Suprapubic skin (tissue), 4 donors: ENCODE measurements around the gene NFIB.

ENCODE experiments used
- CTCF ChIP-seq, 2 donors: fragments of 200-600 bp in 1 of 2; fragments of 450-650 bp in 1 of 2; sonication (generic) in 1 of 2; IDR thresholded peaks; one replicate each; pipeline ENCODE4 v1.5.1; 2016 to 2019; ENCODE audit warnings: antibody characterized with exemption in 2 of 2, mild to moderate bottlenecking in 1 of 2, moderate library complexity in 1 of 2
- EP300 ChIP-seq: sonication (generic); formaldehyde crosslinking; IDR thresholded peaks from one replicate; pipeline ENCODE4 v1.6.1; 2017; ENCODE audit warnings: antibody characterized with exemption
- POLR2A ChIP-seq, 2 donors: fragments of 450-650 bp; IDR thresholded peaks; one replicate each; pipeline ENCODE4 v1.6.1; 2017; ENCODE audit warnings: antibody characterized with exemption in 2 of 2, mild to moderate bottlenecking in 2 of 2, moderate library complexity in 2 of 2
- POLR2AphosphoS5 ChIP-seq, 3 donors: sonication (generic); formaldehyde crosslinking; IDR thresholded peaks; one replicate each; pipeline ENCODE4 v1.6.1; 2017; ENCODE audit warnings: antibody characterized with exemption in 3 of 3

GRCh38 chr9:14087576-14087975, 226.4 kb downstream of the NFIB start:
- TF ChIP-seq POLR2A (IDR thresholded peaks at IDR 0.05) (no peak), EP300 (no peak), CTCF (IDR thresholded peaks at IDR 0.05) (no peak), POLR2AphosphoS5 (IDR thresholded peaks at IDR 0.05) (no peak)
